HG03460 (cell line): ENCODE results near the gene TNFAIP8L2.

Experiments
- ATAC-seq: cut with Tn5 transposase; IDR thresholded peaks from one replicate; pipeline ENCODE4 v1.9.1; 2021; ENCODE audit not compliant: unreplicated experiment

The TNFAIP8L2 gene

DNA sequence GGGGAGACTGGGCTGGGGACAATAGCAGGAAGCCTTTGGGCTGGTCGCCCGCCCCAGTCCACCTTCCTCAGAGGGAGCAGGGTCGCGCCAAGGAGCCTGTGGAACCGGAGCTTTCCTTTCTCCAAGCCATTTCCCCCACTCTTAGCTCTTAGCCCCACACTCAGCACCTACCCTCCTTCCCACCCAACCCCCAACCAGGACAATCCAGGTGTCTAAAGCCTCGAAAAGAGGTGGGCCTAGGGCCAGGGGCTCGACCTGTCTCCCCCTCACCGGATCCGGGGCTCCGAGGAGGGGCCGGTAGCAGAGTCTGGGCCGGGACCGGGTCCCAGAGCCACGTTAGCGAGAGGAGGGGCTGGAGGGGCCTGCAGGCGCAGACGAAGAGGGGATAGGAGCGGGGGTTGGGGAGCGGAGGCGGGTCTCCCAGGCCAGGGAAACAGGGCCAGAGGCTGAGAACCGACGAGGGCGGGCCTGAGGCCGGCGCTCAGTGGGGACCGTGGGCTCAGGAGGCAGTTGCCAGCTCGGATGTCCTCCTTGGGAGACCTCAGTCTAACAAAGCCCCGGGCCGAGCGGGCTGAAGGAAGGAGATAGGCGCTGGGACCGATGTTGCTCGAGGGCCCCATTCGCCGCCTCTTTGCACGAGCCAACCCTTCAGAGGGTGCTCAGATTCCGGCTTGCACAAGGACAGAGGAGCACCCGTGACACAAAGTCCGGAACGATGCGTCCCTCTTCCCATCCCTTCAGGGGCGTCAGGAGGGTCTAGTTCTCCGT lies 11.0 kb upstream of the TNFAIP8L2 start:
- no peak for ATAC-seq

DNA sequence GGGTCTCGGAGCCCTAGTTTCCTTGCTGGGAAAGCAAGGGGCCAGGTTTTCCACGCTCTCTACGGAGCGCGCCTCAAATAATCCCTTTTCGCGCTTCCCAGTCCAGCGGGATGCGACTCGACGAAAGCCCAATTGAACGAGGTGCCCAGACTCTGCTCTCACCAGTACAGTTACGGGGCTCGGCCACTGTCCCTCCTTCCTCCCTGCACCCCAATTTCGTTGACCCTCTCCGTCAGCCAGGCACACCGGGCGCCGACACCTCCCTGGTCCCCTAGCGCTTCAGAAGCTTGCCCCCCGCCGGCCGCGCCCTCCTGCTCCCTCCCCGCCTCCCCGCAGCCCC lies 10.4 kb upstream of the TNFAIP8L2 start:
- no peak for ATAC-seq

DNA sequence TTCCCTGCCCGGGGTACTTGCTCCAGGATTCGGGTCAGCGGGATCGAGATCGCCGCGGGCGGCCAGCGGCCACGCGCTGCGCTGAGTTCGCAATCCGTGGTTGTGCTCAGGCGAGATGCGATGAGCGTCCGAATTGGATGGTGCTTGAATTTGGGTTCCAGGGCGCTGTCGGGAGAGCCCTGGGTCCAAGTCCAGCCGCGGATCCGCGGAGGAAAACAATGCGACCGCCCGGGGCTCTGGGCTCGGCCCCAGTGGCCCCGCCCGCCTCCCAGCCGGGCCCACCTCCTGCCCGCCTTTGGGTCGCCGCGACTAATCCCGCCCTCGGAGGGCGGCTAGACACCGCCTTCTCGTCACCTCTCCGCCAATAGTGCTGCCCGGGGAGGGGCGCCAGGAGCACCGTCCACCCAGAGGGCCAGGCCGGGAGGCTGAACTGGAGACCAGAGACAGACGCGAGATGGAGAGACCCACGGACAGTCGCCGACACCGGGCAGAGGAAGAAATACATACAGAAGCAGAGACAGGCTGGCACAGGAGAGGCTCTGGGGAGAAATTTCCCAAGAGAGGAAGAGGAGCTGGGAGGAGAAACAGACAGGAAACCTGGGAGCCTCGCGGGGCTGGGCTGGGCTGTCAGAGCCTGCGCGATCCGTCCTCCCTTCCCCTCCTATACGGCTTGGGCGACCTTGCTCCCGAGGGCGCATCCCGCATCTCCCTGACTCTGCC lies 9.9 kb upstream of the TNFAIP8L2 start, which contains the start of gene SEMA6C:
Gene SEMA6C (minus strand): TSS at position 220 of the 720 bp plus-strand sequence. CDS start 4,010 bp downstream, outside the sequence.
- peak; percentile 99 for ATAC-seq

DNA sequence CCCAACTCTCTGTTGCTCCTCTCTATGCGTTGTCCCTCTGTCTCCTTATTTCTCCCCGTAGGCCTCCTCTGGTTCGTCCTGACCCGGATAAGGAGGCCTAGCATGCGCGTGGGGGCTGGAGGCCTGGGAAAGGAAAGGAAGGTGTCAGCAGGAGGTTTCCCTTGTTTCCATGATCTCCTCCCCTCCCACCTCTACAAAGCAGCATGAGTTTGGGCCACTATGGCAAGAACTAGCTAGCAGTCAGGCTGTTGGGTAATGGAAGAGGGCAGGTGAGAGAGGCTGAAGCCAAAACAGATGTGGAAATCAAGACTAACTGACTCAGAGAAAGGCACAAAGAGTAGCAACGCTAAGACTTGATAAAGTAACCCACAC lies 9.3 kb upstream of the TNFAIP8L2 start:
- no peak for ATAC-seq

DNA sequence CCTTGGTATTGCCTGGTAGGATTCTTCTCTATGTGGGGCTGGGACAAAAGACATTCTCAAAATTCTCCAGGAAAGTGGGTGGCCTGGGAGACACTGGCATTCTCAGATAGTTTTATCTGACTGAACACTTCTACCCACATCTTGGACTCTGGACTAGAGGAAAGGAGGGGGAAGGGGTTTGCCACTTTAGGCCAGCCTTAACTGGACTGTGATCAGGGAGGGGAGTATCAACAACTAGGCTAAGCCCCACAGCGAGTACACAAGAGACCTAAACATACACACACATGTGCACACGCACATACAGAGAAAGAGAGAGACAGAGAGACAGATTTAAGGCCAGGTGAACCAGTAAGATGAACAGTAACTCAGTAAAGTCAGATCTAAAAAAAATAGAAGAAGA lies 8.8 kb upstream of the TNFAIP8L2 start:
- no peak for ATAC-seq

DNA sequence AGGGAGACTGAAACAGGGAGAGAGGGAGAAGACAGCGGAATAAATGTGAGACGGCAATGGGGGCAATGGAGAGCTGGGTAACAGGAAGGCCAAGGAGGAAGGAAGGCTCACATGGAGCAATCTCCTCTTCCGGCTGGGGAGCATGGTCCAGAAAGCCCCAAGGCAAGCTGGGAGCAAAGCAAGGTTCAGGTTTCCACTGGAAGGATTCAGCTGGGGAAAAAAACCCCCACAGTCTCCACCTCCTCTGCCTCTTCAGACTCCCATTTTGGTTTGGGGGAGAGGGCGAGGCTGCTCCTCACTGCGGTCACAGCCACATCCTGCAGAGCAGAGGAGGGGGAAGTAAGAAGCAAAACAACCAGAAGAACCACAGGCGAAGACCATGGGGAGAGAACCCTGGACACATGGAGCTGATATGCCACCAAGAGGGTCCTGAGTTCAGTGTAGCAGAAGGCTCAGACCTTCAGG lies 650 bp downstream of the TNFAIP8L2 start:
- ATAC-seq: no peak

DNA sequence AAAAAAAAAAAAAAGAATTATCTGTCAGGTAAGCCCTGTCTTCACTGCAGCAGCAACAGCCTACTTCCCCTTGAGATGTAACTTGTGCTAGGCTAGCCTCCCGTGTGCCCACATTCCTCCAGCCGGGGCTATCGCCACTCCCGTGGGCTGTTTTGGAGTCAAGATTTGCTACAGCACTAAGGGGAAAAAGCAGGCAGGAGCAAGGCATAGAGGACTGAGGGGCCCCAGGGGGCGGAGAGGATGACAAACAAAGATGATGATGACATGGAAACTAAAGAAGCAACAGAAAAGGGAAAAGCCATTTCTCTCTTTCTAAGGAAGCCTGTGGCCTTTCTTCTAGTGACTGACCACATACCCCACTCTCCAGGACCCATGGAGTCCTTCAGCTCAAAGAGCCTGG lies 1.9 kb downstream of the TNFAIP8L2 start:
- ATAC-seq: no peak

DNA sequence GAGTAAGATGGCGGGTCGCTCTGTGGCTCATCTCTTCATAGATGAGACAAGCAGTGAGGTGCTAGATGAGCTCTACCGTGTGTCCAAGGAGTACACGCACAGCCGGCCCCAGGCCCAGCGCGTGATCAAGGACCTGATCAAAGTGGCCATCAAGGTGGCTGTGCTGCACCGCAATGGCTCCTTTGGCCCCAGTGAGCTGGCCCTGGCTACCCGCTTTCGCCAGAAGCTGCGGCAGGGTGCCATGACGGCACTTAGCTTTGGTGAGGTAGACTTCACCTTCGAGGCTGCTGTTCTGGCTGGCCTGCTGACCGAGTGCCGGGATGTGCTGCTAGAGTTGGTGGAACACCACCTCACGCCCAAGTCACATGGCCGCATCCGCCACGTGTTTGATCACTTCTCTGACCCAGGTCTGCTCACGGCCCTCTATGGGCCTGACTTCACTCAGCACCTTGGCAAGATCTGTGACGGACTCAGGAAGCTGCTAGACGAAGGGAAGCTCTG lies 2.4 kb downstream of the TNFAIP8L2 start:
- no peak for ATAC-seq

DNA sequence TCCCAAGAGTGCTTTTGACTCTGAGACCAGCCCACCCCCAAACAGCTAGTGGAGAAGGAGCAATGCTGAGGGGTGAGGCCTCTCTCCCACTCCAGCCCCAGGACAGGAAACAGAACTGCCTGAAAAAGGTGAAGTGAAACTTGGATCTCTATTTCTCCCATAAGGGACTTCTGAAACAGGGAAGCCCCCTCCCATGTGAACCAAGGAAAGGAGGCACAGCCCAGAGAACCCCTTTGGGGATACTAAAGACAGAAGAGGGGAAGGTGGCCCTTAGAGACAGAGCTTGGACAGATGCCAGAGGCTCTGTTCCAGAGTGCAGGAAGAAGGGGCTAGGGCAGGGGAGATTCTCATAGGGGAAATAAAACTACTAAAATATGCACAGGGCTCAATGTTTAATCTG lies 2.9 kb downstream of the TNFAIP8L2 start:
- ATAC-seq: no peak

DNA sequence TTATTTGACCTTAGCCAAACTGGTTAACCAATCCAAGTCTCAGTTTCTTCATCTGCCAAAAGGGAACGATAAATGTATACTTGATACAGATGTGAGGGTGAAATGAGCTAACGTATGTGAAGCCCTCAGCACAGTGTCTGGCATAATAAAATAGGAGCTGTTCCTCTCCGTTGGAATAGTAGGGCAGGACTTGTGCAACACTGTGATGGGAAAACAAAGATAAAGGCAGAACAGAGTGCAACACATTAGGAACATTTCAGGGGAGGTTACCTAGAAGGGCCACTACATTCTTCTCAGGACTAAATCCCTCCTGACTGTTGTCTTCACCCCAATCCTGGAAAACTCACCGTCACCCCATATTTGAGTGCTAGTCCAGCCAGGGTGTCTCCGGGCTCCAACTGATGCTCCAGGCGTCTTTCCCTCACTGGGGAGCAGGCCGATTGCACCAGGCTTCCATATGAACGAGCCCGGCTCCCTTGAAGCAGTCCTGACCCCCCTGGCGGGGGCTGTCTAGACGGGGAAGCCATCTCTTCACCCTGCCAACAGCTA lies 8.4 kb downstream of the TNFAIP8L2 start:
- ATAC-seq: no peak

DNA sequence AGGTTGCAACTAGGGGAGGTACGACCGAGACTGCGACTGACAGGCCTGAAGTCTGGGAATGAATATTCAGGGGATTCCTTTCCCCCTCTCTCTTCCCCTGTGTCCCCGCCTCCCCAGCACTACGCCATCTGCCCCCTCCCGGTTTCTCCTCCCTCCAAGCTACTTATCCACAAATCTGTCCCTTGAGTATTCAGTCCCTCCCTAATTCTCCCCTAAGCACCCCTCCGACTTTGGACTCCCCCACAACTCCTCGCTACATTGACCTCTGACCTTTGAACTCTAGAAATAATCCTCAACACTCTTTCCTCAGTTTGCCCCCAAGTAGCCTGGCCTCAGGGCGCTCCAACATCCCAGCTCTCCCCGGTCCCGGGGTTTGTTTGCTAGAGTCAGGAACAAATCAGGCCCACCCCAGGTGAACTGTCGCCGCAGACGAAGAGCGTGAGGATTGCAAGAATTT lies 8.9 kb downstream of the TNFAIP8L2 start:
- ATAC-seq: no peak

DNA sequence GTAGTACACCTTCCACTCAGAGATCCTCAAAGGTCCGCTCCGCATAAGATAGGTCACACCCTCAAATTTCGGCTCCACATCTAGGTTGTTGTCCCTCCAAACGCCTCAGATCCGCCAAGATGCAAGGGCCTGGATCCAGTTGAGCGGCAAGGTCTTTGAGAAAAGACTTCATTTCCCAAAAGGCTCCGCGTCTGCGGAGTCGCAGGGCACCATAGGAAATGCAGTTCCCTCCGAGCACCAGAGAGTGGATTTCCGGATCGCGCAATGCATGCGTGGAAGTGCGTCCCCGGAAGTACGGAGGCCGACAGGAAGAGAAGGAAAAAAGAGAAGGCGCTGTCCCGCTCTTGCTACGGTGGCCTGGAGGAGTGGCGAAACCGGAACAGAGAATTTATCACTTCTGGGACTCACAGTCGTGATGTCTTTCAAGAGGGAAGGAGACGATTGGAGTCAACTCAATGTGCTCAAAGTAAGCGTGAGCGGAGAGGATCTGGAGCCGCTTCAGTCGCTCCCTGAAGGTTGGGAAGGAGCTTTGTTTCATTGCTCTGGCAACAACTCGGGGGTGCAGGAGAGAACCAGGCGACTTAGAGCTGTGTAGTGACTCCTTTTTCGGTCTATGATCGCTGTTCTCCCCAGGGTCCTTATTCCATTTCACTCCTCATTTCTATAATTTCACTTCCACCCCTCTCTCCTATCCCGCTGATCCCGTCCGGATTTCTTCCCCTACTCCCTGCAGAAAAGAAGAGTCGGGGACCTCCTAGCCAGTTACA lies 9.5 kb downstream of the TNFAIP8L2 start, which contains the start of the genes LYSMD1 and SCNM1:
Gene LYSMD1 (minus strand): TSS at position 165 of the 767 bp plus-strand sequence. CDS start 644 bp downstream, outside the sequence.
Gene SCNM1 (plus strand): TSS at position 407 of the 767 bp plus-strand sequence. CDS start 9 bp downstream, at position 416.
- ATAC-seq: peak; percentile 88

DNA sequence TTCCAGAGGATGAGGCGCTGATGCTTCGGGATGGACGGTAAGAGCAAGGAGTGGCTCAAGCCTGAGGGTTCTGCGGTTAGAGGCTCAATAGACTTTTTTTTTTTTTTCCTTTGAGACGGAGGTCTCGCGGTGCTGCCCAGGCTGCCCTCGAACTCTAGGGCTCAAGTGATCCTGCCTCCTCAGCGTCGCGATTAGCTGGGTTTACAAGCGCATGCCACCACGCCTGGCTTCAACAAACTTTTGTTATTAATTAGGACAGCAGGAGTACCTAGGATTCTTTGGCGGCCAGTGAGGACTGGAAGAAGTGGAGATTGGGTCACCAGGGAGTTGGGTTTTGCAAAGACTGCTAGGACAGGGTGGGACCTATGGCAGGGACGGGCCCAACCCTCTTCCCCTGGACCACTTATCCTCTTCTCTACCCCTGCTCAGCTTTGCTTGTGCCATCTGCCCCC lies 10.1 kb downstream of the TNFAIP8L2 start:
- no peak for ATAC-seq

DNA sequence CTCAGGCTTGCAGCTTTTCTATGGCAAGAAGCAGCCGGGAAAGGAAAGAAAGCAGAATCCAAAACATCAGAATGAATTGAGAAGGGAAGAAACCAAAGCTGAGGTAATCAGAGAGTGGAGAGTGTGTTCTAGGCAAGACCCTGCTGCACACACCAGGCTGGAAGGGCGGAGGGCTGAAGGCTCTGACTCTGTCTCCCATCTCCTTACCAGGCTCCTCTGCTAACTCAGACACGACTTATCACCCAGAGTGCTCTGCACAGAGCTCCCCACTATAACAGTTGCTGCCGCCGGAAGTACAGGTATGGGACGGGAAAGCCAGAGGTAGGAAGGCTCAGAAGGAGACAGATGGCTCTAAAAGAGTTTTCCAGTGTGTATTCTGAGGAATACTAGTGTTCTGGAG lies 10.7 kb downstream of the TNFAIP8L2 start:
- no peak for ATAC-seq

DNA sequence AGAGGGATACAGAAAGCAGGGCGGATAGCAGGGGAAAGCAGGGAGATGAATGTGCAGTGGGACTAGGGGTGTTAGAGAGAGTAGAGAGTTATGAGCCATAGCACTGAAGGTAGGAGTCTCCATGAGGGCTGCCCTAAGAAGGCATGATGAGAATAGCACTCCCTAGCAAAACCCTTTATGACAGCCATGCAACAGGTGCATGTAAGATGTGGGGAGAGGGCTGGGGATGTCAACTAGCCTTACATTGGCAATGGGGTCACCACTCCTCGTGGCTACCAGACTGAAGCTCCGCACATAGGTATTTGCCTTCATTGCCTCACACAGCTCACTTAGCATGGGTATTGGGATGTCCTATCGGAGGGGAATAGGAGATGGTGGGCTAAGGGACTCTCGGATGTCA lies 14.7 kb downstream of the TNFAIP8L2 start:
- no peak for ATAC-seq

DNA sequence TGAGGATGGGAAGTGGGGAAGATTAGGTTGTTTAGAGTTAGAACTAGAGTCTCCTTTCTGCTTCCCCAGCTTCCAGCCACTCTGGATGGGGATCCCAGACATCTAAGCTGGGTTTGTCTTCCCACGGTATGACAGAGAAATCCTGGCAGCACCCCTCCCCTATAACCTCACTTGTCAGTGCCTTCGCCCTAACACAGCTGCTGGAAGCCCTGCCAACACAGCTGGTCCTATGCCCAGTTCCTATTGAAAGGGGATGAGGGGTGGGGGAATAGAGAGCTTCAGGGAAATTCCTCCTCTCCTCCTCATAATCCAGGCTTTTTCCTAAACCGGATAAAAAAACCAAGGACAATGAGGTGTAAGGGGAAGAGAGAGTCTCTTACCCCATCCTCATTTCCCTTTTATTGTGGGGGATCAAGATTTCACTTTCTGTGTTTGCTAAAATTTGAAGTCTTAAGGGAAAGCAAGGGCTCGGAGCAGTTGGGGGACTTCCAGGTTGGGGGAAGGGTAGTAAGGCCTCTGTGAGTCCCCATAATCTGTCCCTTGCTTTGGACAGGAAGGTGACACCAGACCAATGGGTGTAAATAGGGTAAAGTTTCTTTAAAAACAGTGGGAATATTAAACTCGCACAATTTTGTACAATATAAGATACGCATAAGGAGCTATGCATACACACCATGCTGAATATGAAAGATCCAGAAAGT lies 18.7 kb downstream of the TNFAIP8L2 start:
- no peak for ATAC-seq

DNA sequence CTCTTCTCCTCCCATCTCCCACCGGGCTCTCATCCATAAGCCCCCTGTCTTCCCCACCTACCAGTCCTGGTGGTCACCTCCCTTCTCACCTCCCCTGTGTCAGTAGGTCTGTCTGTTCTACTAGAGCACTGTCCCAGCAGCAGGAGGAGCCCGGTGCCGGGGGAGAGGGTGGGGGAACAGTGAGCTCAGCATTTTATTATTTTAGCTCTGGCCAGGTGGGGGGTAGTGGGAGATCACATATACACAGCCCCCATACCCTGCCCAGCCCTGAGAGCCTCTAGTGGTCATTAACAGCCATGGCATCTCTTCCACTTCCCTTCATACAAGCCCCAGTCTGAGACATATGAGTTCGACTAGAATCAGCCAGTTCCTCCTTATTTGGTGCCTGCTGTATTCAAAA lies 19.4 kb downstream of the TNFAIP8L2 start, which contains the start of gene TMOD4:
Gene TMOD4 (minus strand): TSS at position 119 of the 400 bp plus-strand sequence. CDS start 1,106 bp downstream, outside the sequence.
- no peak for ATAC-seq

DNA sequence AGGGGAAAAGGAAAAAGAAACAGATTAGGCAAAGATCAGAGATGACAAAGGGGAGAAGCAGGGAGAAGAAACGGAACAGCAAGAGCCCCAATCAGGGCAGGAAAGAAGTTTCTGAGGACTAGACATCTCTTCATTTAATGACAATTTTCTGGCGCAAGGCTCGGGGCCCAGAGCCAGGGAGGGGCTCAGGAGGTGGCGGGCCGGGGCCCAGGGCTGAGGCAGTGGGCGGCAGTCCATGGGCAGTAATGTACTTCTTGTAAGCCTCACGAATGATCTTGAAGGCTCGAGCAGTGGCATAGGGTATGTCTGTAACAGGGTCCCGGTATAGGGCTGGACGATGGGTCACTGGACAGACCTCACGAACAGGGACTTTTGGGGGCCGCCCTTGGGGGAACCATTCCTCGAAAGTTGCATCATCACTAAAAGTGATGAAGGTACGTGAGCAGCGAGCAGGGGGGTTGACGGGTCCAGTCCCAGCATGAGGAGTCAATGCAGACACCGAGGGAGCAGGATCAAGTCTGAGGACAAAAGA lies 20.1 kb downstream of the TNFAIP8L2 start:
- ATAC-seq: no peak

DNA sequence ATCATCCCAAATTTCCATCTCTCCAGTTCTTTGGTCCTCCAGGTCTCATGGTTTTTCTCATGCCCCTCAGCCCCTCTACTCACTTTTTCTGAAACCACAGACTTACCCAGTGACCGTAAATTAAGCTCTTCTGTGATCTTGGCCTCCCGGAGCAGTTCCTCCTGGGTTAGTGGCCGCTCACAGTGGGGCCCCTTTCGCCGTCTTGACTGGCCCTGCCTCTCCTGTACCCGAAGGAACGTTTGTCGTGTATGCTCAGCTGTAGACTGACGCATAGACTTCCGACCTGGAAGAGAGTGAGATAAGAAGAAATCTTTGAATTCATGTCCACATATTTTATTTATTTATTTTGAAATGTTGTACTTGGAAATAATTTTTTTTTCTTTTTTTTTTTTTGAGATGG lies 27.8 kb downstream of the TNFAIP8L2 start:
- ATAC-seq: no peak

DNA sequence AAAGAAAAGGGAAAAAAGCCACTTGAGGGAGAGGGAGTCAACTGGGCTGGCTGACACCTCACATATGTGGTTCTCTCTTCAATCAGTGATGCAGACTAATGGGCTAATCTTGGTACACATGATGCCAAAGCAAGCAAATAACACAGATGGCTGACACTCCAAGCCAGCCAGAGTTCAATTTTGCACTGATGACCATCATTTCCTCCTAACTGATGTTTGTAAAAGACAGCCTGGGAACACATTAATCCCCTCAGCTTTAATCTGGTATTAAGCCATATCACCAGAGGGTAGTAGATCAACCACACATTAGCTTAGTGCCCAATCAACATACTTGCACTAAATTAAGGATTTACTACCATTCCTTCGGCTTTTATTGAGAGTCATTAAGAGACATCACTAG lies 30.8 kb downstream of the TNFAIP8L2 start:
- no peak for ATAC-seq
